ENCODE data around the gene NIN.

The NIN gene

DNA sequence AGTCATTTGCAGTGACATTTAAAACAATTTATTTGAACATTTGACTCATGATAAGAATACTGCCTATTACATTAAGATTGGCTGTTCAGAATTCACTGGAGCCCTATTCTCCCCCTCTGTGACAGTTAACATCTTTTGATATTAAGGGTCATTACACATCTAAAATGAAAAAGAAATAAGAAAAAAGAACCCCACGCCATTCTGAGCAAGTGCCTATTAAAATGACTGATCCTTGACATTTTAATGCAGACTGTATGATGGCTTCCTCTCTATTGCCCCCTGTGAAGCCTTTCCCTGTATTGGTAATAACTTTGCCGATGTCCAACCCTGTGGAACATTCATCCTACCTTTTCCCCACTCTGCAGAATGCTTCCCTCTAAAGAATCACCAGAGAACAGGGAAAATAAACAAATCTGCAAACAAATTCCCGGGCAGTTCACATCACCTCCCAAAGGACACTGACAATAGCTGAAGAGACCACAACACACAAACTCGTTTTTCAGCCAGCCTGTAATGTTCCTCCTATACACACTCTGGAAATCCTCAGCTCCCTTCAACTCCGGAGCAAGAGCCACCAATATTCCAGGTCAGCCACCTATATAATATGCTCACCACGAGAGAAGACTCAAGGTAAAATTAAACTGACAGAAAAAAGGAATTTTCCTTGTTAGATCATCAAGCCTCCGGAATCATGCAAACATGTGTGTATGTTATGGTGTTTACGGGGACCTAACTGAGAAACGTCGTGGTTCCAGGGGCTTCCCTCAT is 2.1 kb downstream of the NIN start:
- H3K27me3 ChIP-seq: no peaks in the 10 kb centered on the region
- H3K9me3 ChIP-seq: no peaks in the 10 kb centered on the region
- H3K4me3 ChIP-seq (ENCODE audit: low read depth in 1 of 2, low read length in 1 of 2): peak overlapping the region; percentile 69 to 92
- TF ChIP-seq, protein P1, sequence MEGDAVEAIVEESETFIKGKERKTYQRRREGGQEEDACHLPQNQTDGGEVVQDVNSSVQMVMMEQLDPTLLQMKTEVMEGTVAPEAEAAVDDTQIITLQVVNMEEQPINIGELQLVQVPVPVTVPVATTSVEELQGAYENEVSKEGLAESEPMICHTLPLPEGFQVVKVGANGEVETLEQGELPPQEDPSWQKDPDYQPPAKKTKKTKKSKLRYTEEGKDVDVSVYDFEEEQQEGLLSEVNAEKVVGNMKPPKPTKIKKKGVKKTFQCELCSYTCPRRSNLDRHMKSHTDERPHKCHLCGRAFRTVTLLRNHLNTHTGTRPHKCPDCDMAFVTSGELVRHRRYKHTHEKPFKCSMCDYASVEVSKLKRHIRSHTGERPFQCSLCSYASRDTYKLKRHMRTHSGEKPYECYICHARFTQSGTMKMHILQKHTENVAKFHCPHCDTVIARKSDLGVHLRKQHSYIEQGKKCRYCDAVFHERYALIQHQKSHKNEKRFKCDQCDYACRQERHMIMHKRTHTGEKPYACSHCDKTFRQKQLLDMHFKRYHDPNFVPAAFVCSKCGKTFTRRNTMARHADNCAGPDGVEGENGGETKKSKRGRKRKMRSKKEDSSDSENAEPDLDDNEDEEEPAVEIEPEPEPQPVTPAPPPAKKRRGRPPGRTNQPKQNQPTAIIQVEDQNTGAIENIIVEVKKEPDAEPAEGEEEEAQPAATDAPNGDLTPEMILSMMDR (IDR thresholded peaks at IDR 0.05): no peak
- H3K4me1 ChIP-seq (ENCODE audit: control insufficient read depth in 1 of 2, insufficient read depth in 1 of 2, low read depth in 1 of 2, low read length in 1 of 2): peaks cover 65 to 68% of the 10 kb centered on the region in 2 experiments
- peak overlapping the region; percentile 97 for H3K27ac ChIP-seq
- peaks cover 11% of the 10 kb centered on the region for H3K36me3 ChIP-seq

DNA sequence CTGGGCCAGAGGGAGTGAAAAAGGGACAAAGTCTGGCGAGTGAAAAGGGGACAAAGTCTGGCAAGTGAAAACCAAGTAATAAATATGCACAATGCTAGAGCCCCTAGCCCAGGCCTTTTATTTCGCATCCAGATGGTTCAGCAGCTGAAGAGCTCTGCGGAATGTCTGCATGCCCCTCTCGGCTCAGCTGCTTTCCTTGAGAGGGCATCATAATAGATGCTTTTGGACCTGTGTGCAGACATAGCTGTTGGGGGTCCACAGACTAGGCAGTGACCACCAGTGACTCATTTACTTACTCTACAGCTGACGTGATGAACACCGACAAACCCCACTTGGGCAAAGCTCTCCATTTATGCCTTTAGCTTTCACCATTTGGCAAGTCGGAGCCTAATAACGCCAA is 4.3 kb downstream of the NIN start:
- H3K27ac ChIP-seq: no peak overlapping the region
- peaks cover 11% of the 10 kb centered on the region for H3K36me3 ChIP-seq
- no peaks in the 10 kb centered on the region for H3K27me3 ChIP-seq
- H3K4me3 ChIP-seq (ENCODE audit: low read depth in 1 of 2, low read length in 1 of 2): no peak overlapping the region
- TF ChIP-seq, protein P1 (IDR thresholded peaks at IDR 0.05): no peak
- H3K4me1 ChIP-seq (ENCODE audit: control insufficient read depth in 1 of 2, insufficient read depth in 1 of 2, low read depth in 1 of 2, low read length in 1 of 2): peaks cover 80 to 85% of the 10 kb centered on the region in 2 experiments
- H3K9me3 ChIP-seq: no peaks in the 10 kb centered on the region

DNA sequence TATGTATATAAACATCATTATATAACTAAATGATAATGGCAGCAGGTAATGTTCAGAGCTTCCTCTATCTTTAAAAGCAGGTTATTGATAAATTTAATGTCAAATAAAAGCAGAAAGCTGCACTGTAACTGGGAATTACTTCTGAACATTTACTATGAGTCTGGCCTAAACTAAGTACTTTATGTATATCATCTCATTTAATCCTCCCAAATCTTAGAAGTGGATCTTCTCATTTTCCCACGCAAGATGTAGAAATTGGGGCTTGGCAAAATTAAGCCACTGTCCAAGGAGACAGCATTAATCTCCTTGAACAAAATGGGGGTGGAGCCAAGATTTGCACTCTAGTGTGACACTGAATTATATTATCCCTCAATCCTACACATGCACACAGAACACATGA is 5.7 kb downstream of the NIN start:
- peaks cover 91 to 94% of the 10 kb centered on the region in 2 experiments for H3K4me1 ChIP-seq (ENCODE audit: control insufficient read depth in 1 of 2, insufficient read depth in 1 of 2, low read depth in 1 of 2, low read length in 1 of 2)
- no peaks in the 10 kb centered on the region for H3K27me3 ChIP-seq
- H3K9me3 ChIP-seq: no peaks in the 10 kb centered on the region
- TF ChIP-seq, protein P1 (IDR thresholded peaks at IDR 0.05): no peak
- peaks cover 11% of the 10 kb centered on the region for H3K36me3 ChIP-seq
- H3K27ac ChIP-seq: peak overlapping the region; percentile 94
- no peak overlapping the region for H3K4me3 ChIP-seq (ENCODE audit: low read depth in 1 of 2, low read length in 1 of 2)

DNA sequence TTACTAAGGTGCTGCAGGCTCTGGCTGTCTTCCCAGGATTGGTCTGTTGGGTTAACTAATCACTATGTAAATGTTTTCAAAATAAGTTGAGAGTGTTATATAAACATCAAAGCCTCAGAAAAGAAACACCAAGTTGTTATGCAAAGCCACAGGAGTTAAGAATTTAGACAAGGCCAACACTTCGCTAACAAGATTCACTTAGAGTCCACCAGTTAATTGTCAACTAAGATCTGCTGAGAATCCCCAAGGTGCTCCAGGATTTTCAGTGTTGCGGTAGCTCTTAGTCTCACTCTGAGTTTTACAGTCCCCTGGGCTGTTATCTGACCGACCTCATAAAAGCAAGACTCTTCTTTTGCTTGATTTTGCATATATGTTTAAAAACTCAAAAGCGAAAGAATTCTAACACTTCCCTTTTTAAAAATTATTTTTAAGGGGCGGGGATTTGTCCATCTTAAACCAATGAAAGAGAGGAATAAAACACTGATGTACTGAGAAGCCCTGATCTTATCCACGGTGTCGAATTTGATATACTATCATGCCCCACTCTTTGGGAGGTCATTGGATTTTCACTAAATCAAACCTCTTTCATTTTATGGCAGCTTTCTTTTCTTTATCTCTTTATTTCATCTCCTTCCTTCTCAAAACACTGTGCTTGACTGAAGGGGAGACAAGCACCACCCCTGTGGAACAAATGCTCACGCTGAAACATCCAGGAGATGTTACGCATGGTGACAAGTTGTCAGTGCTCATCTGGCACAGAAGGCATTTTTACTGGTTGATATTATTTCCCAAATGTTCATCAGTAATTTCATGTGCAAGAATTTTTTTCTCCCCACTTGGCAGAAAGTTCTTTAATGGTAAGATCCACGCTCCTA is 7.0 kb downstream of the NIN start:
- Histone ChIP-seq H3K4me3 (ENCODE audit: low read depth in 1 of 2, low read length in 1 of 2) (peak overlapping the region; percentile 56 to 57), H3K36me3 (peaks cover 11% of the 10 kb centered on the region), H3K4me1 (ENCODE audit: control insufficient read depth in 1 of 2, insufficient read depth in 1 of 2, low read depth in 1 of 2, low read length in 1 of 2) (peaks cover 99 to 100% of the 10 kb centered on the region in 2 experiments), H3K27ac (peak overlapping the region; percentile 94), H3K9me3 (no peaks in the 10 kb centered on the region), H3K27me3 (no peaks in the 10 kb centered on the region)
- TF ChIP-seq, protein P1 (IDR thresholded peaks at IDR 0.05): no peak

DNA sequence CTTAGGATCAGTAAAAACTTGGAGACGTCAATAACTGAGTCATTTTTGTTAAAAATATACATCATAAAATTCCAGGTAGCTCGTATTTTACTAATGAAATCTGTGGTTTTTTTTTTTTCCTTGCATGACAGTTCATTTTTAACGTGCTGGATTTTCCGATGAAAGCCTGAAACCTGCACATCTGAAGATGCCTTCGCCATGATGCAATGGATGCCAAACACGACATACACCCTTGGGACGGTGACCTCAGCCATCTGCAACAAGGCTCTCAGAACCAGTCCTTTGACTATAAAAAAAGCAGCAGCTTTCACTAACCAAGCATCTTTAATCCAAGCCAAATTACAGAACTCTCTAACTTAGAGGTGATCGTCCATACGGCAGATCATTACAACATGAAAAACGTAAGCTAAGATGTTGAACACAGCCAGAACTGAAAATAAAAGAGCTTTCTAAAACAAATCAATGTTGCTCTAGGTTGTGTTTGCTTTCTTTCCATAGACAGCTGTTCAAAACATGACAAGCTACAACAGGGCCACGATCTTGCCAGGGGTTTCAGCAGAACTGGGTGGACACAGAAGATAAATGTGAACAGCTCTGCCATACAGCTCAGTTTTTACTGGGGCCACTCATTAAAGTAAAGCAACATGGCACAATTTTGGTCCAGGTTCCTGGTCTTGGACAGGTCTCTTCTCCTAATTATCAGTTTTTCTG is 7.8 kb downstream of the NIN start:
- TF ChIP-seq, protein P1 (IDR thresholded peaks at IDR 0.05): no peak
- peak overlapping the region; percentile 94 for H3K27ac ChIP-seq
- H3K4me3 ChIP-seq (ENCODE audit: low read depth in 1 of 2, low read length in 1 of 2): peak overlapping the region; percentile 56 to 57
- H3K4me1 ChIP-seq (ENCODE audit: control insufficient read depth in 1 of 2, insufficient read depth in 1 of 2, low read depth in 1 of 2, low read length in 1 of 2): peaks cover 97 to 99% of the 10 kb centered on the region in 2 experiments
- H3K27me3 ChIP-seq: no peaks in the 10 kb centered on the region
- H3K9me3 ChIP-seq: no peaks in the 10 kb centered on the region
- peaks cover 11% of the 10 kb centered on the region for H3K36me3 ChIP-seq
